Liver (tissue), 3 donors: ENCODE measurements around the gene SV2B.

Source experiments
- ATF3 ChIP-seq: IDR thresholded peaks from 2 replicates; pipeline ENCODE4 v1.6.1; 2016; ENCODE audit warnings: antibody characterized with exemption
- CTCF ChIP-seq: fragments of 150-350 bp; IDR thresholded peaks from 2 replicates; pipeline ENCODE4 v1.5.1; 2017; ENCODE audit warnings: improper control_type of control experiment, low read depth, low read length; ENCODE audit not compliant: missing input control
- FOXA2 ChIP-seq: IDR thresholded peaks from 2 replicates; pipeline ENCODE4 v1.6.1; 2016; ENCODE audit warnings: antibody characterized with exemption
- GABPA ChIP-seq, 2 donors: IDR thresholded peaks in 1 of 2; conservative IDR thresholded peaks in 1 of 2; 2 replicates each; pipeline ENCODE4 v1.6.1; 2016; ENCODE audit warnings: antibody characterized with exemption in 2 of 2, mild to moderate bottlenecking in 1 of 2, moderate library complexity in 1 of 2
- HNF4A ChIP-seq, 2 donors: conservative IDR thresholded peaks; 2 replicates each; pipeline ENCODE4 v1.6.1; 2016; ENCODE audit warnings: antibody characterized with exemption in 2 of 2, mild to moderate bottlenecking in 2 of 2
- HNF4G ChIP-seq: IDR thresholded peaks from 2 replicates; pipeline ENCODE4 v1.6.1; 2016; ENCODE audit warnings: antibody characterized with exemption
- MAX ChIP-seq: IDR thresholded peaks from 2 replicates; pipeline ENCODE4 v1.6.1; 2016; ENCODE audit warnings: antibody characterized with exemption
- RAD21 ChIP-seq, 2 donors: IDR thresholded peaks; 2 replicates each; pipeline ENCODE4 v1.6.1; 2016; ENCODE audit warnings: antibody characterized with exemption in 2 of 2, mild to moderate bottlenecking in 2 of 2
- REST ChIP-seq: IDR thresholded peaks from 2 replicates; pipeline ENCODE4 v1.6.1; 2016; ENCODE audit warnings: antibody characterized with exemption, mild to moderate bottlenecking
- SP1 ChIP-seq: IDR thresholded peaks from 2 replicates; pipeline ENCODE4 v1.6.1; 2018; ENCODE audit warnings: antibody characterized with exemption, mild to moderate bottlenecking
- TAF1 ChIP-seq: conservative IDR thresholded peaks from 2 replicates; pipeline ENCODE4 v1.6.1; 2016; ENCODE audit warnings: antibody characterized with exemption, mild to moderate bottlenecking
- YY1 ChIP-seq: IDR thresholded peaks from 2 replicates; pipeline ENCODE4 v1.6.1; 2016; ENCODE audit warnings: antibody characterized with exemption, mild to moderate bottlenecking
- ZBTB33 ChIP-seq: IDR thresholded peaks from 2 replicates; pipeline ENCODE4 v1.6.1; 2016; ENCODE audit warnings: antibody characterized with exemption
- donor health status: healthy.
- donor health status: healthy.

- TF ChIP-seq GABPA (IDR thresholded peaks at IDR 0.05 in 1 of 2, conservative IDR thresholded peaks at IDR 0.05 in 1 of 2) (no peak), CTCF (no peak), REST (no peak), MAX (no peak), FOXA2 (no peak), ATF3 (no peak), TAF1 (no peak), YY1 (no peak), HNF4G (no peak), ZBTB33 (no peak), HNF4A (conservative IDR thresholded peaks at IDR 0.05) (no peak), SP1 (no peak), RAD21 (IDR thresholded peaks at IDR 0.05) (no peak)
These were observed 22.2 kb downstream of the SV2B start for GRCh38 chr15:91122296-91122695.
